ENCODE results near the gene CHST2.

The CHST2 gene

DNA sequence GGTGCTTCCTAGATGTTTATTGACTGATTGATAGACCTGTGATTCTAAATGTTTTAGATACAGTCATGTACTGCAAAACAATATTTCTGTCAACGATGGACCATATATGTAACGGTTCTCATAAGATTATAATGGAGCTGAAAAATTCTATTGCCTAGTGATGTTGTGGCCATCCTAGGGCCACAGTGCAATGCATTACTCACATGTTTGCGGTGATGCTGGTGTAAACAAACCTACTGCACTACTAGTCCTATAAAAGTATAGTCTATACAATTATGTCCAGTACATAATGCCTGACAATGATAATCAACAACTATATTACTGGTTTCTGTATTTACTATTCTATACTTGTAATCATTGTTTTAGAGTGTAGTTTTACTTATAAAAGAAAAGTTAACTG, 46.8 kb downstream of the CHST2 start:
- Histone ChIP-seq H3K27ac (ENCODE audit: low read depth, low read length) (no peak overlapping the region), H3K4me3 (ENCODE audit: low read length) (no peak overlapping the region), H3K4me1 (ENCODE audit: control insufficient read depth, insufficient read depth, low read length) (no peaks in the 10 kb centered on the region), H3K27me3 (ENCODE audit: control insufficient read depth, insufficient read depth, low read length) (no peaks in the 10 kb centered on the region), H3K36me3 (ENCODE audit: control insufficient read depth, insufficient read depth, low read length) (no peaks in the 10 kb centered on the region), H3K9ac (ENCODE audit: low read length) (no peak overlapping the region)

DNA sequence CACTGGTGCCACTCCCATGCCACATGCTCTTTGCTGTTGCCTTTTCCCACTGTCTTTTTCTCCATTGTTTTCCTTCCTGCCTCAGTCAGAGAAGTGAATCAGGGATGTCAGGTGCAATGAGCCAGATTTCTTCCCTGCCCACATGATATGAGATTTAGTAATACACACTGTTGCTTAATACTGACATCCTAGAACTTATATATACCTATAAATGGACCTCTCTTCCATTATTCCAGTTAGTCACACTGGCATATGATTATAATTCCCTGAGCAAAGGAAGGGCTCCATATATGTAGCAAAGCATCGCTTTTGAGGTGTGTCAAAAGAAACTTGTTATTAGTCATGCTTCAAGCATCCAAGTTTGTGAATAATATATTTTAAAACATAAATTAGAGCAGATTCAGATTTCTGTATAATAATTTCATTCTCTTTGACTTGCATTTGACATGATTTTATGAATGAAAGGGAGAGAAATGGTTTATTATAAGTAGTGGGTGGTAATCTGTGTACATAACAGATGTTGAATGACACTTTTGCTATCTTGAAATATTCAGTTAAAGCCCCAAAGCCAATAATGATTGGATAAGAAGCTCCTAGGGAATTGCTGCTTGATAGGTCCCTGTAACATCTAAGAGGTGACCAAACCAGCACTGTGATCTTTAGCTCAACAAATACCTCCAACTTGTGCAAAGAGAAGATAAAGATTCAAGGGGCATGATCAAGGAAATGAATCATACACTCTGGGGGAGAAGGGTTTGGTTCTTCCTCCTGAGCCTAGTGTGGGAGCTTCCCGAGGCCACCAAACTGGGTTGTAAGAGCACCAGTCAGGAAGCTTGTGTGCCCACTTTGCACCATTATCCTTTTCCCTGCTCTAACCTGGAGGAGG, 48.6 kb downstream of the CHST2 start:
- H3K4me3 ChIP-seq (ENCODE audit: low read length), result no peak overlapping the region
- no peak overlapping the region for H3K9ac ChIP-seq (ENCODE audit: low read length)
- no peak overlapping the region for H3K27ac ChIP-seq (ENCODE audit: low read depth, low read length)
- no peaks in the 10 kb centered on the region for H3K36me3 ChIP-seq (ENCODE audit: control insufficient read depth, insufficient read depth, low read length)
- H3K27me3 ChIP-seq (ENCODE audit: control insufficient read depth, insufficient read depth, low read length), result no peaks in the 10 kb centered on the region
- H3K4me1 ChIP-seq (ENCODE audit: control insufficient read depth, insufficient read depth, low read length), result no peaks in the 10 kb centered on the region

DNA sequence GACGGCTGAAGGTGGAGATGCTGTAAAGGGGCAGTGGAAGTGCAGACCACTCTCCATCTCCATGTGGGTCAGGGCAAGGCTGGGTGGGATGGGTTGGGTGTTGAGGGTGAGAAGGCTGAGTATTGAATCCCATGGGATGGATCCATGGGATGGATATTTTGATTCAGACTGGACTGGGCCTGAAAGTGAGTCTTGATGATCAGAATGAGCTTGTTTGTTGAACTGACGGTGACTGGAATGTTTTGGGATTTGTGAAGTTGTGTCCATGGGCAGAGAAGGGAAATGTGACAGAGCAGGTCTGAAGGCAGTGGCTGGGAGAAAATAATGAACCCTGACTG, 49.3 kb downstream of the CHST2 start:
- Histone ChIP-seq H3K4me1 (ENCODE audit: control insufficient read depth, insufficient read depth, low read length) (no peaks in the 10 kb centered on the region), H3K36me3 (ENCODE audit: control insufficient read depth, insufficient read depth, low read length) (no peaks in the 10 kb centered on the region), H3K27me3 (ENCODE audit: control insufficient read depth, insufficient read depth, low read length) (no peaks in the 10 kb centered on the region), H3K4me3 (ENCODE audit: low read length) (no peak overlapping the region), H3K9ac (ENCODE audit: low read length) (no peak overlapping the region), H3K27ac (ENCODE audit: low read depth, low read length) (no peak overlapping the region)

DNA sequence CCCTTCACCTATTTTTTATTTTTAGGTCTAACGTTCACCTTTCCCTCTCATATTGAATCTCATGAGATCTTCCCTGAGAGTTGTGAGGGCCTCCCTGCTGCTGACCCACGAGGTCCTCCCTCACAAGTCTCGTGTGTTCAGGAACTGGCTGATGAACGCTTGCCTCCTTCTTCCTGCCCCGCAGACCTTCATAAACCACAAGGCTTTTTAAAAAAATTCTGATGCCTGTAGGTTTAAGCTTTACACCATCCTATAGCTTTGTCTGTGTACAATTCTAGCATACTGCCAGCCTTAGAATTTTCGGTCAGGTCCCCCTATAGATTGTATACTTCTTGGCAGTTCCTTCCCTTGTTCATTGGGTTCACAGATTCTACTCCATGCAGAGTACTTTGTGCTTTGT, 50.5 kb downstream of the CHST2 start:
- Histone ChIP-seq H3K4me3 (ENCODE audit: low read length) (no peak overlapping the region), H3K27me3 (ENCODE audit: control insufficient read depth, insufficient read depth, low read length) (no peaks in the 10 kb centered on the region), H3K4me1 (ENCODE audit: control insufficient read depth, insufficient read depth, low read length) (no peaks in the 10 kb centered on the region), H3K9ac (ENCODE audit: low read length) (no peak overlapping the region), H3K36me3 (ENCODE audit: control insufficient read depth, insufficient read depth, low read length) (no peaks in the 10 kb centered on the region), H3K27ac (ENCODE audit: low read depth, low read length) (no peak overlapping the region)

GRCh38 chr3:143170676-143171075, 51.1 kb downstream of the CHST2 start:
- Histone ChIP-seq H3K36me3 (ENCODE audit: control insufficient read depth, insufficient read depth, low read length) (no peaks in the 10 kb centered on the region), H3K27ac (ENCODE audit: low read depth, low read length) (no peak overlapping the region), H3K4me3 (ENCODE audit: low read length) (no peak overlapping the region), H3K4me1 (ENCODE audit: control insufficient read depth, insufficient read depth, low read length) (no peaks in the 10 kb centered on the region), H3K9ac (ENCODE audit: low read length) (no peak overlapping the region), H3K27me3 (ENCODE audit: control insufficient read depth, insufficient read depth, low read length) (no peaks in the 10 kb centered on the region)

GRCh38 chr3:143171141-143171980, 51.8 kb downstream of the CHST2 start:
- no peaks in the 10 kb centered on the region for H3K4me1 ChIP-seq (ENCODE audit: control insufficient read depth, insufficient read depth, low read length)
- H3K36me3 ChIP-seq (ENCODE audit: control insufficient read depth, insufficient read depth, low read length), result no peaks in the 10 kb centered on the region
- no peak overlapping the region for H3K9ac ChIP-seq (ENCODE audit: low read length)
- no peak overlapping the region for H3K27ac ChIP-seq (ENCODE audit: low read depth, low read length)
- no peaks in the 10 kb centered on the region for H3K27me3 ChIP-seq (ENCODE audit: control insufficient read depth, insufficient read depth, low read length)
- no peak overlapping the region for H3K4me3 ChIP-seq (ENCODE audit: low read length)

DNA sequence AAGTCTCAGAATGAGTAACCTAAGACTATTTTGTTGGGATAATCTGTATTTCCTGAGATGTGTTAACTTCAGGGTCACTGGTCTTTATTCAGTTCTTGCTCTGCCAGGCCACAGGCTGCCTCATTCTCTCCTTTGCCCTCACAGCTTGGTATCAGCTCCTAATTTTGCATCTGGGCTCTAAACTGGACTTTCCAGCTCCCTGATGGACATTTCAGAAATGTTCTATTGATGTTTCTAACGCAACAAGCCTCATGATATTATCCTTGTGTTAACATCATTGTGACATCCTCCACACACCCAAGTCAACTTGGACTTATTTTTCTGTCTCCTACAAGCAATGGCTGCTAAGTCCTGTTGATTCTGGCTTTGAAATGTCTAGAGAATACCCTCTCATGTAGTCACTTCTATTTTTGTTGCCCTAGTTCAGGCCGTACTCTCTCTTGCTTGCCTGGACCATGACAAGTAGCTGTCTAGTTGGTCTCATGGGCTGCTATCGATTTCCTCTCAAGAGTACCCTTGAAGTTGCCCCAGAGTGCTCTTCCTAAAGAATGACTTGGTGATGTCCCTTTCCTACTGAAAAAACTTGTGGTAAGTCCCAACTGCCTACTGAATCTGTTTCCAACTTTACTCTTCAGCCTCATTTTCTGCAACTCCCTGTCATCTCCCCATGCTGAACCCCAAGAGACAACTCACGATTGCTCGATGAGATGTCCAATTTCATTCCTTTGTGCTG, 52.7 kb downstream of the CHST2 start:
- no peaks in the 10 kb centered on the region for H3K36me3 ChIP-seq (ENCODE audit: control insufficient read depth, insufficient read depth, low read length)
- no peak overlapping the region for H3K9ac ChIP-seq (ENCODE audit: low read length)
- H3K4me3 ChIP-seq (ENCODE audit: low read length), result no peak overlapping the region
- no peaks in the 10 kb centered on the region for H3K4me1 ChIP-seq (ENCODE audit: control insufficient read depth, insufficient read depth, low read length)
- no peak overlapping the region for H3K27ac ChIP-seq (ENCODE audit: low read depth, low read length)
- H3K27me3 ChIP-seq (ENCODE audit: control insufficient read depth, insufficient read depth, low read length), result no peaks in the 10 kb centered on the region

DNA sequence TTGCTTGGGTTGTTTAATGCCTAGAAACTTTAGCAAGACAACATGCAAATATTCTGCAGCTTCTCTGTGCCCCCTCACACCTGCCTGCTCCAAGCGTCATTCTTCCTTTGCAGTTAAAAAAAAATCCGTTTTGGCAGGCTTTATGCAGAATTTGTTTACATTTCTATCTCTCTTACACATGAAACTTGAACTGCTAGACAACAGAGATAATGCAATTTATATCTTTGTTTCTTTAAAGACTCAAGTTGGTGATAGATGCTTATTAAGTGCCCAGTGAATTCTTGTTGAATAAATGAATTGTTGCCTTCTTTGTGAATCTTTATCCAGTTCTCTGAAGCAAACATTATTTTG, 53.2 kb downstream of the CHST2 start:
- no peak overlapping the region for H3K9ac ChIP-seq (ENCODE audit: low read length)
- no peak overlapping the region for H3K27ac ChIP-seq (ENCODE audit: low read depth, low read length)

GRCh38 chr3:143173242-143173641, 53.7 kb downstream of the CHST2 start:
- Histone ChIP-seq H3K27me3 (ENCODE audit: control insufficient read depth, insufficient read depth, low read length) (no peaks in the 10 kb centered on the region), H3K9ac (ENCODE audit: low read length) (no peak overlapping the region), H3K4me1 (ENCODE audit: control insufficient read depth, insufficient read depth, low read length) (no peaks in the 10 kb centered on the region), H3K36me3 (ENCODE audit: control insufficient read depth, insufficient read depth, low read length) (no peaks in the 10 kb centered on the region), H3K4me3 (ENCODE audit: low read length) (no peak overlapping the region), H3K27ac (ENCODE audit: low read depth, low read length) (no peak overlapping the region)

More for the DNA sequence above, 53.2 kb downstream of the CHST2 start:
- Histone ChIP-seq H3K36me3 (ENCODE audit: control insufficient read depth, insufficient read depth, low read length) (no peaks in the 10 kb centered on the region), H3K4me3 (ENCODE audit: low read length) (no peak overlapping the region), H3K4me1 (ENCODE audit: control insufficient read depth, insufficient read depth, low read length) (no peaks in the 10 kb centered on the region), H3K27me3 (ENCODE audit: control insufficient read depth, insufficient read depth, low read length) (no peaks in the 10 kb centered on the region)
